HuH-7 (cell line): ENCODE measurements around the gene FRZB.

Experiments used
- DNase-seq: peaks from one replicate; pipeline ENCODE4 v3.0.0; 2011; ENCODE audit warnings: low spot score

Gene FRZB

GRCh38 chr2:182834293-182834692 is 32.1 kb downstream of the FRZB start:
- DNase-seq, result no peak

- DNase-seq, result no peak
Observed at GRCh38 chr2:182833084-182833854, 33.2 kb downstream of the FRZB start.

- no peak for DNase-seq
Observed at GRCh38 chr2:182831921-182832320, 34.5 kb downstream of the FRZB start.

GRCh38 chr2:182831101-182831500 is 35.3 kb downstream of the FRZB start:
- DNase-seq, result no peak

GRCh38 chr2:182827182-182827879 is 39.1 kb downstream of the FRZB start:
- no peak for DNase-seq

- DNase-seq, result no peak
Observed at GRCh38 chr2:182826496-182826895, 39.9 kb downstream of the FRZB start.

GRCh38 chr2:182826064-182826463 is 40.4 kb downstream of the FRZB start:
- no peak for DNase-seq

GRCh38 chr2:182824767-182825158 is 41.7 kb downstream of the FRZB start:
- no peak for DNase-seq

GRCh38 chr2:182824056-182824766 is 42.2 kb downstream of the FRZB start:
- DNase-seq, result no peak

- no peak for DNase-seq
Observed at GRCh38 chr2:182822733-182823132, 43.7 kb downstream of the FRZB start.

GRCh38 chr2:182821182-182821581 is 45.3 kb downstream of the FRZB start:
- no peak for DNase-seq

- DNase-seq, result no peak
Observed at GRCh38 chr2:182819412-182819811, 47.0 kb downstream of the FRZB start.

GRCh38 chr2:182818925-182819324 is 47.5 kb downstream of the FRZB start:
- no peak for DNase-seq

GRCh38 chr2:182818501-182818900 is 47.9 kb downstream of the FRZB start:
- DNase-seq, result no peak

- no peak for DNase-seq
Observed at GRCh38 chr2:182817558-182817957, 48.9 kb downstream of the FRZB start.

- no peak for DNase-seq
Observed at GRCh38 chr2:182816866-182817265, 49.6 kb downstream of the FRZB start.

GRCh38 chr2:182814804-182815203 is 51.6 kb downstream of the FRZB start:
- no peak for DNase-seq

- DNase-seq, result no peak
Observed at GRCh38 chr2:182814380-182814779, 52.1 kb downstream of the FRZB start.

- DNase-seq, result no peak
Observed at GRCh38 chr2:182810087-182810486, 56.4 kb downstream of the FRZB start.

GRCh38 chr2:182807319-182807718 is 59.1 kb downstream of the FRZB start:
- no peak for DNase-seq

GRCh38 chr2:182804128-182804527 is 62.3 kb downstream of the FRZB start:
- DNase-seq, result no peak

GRCh38 chr2:182798736-182799135 is 67.7 kb downstream of the FRZB start:
- no peak for DNase-seq

- no peak for DNase-seq
Observed at GRCh38 chr2:182792441-182792840, 74.0 kb downstream of the FRZB start.
